IMR-90 (cell line): ENCODE data around the gene CARM1. TPM values are rescaled to one million over a fixed set of nuclear protein-coding genes. Genes with fewer than 3 reads are reported as not detected.
"Not testable (repeated sequence)": the region's sequence is repeated elsewhere in the genome, so short reads cannot be mapped to it uniquely, and the experiment has no call there.

ENCODE experiments used
- ATAC-seq: fragments of 200-7000 bp; cut with Tn5 transposase; 2 replicates; pipeline ENCODE4 v1.9.1; 2020; ENCODE audit warnings: low read depth, mild to moderate bottlenecking, moderate library complexity
- BruUV-seq: library from RNA; stranded (reverse); fragments of 400-500 nt; replicated peaks from 2 replicates; lab custom pipeline; 2021; lab: Mats Ljungman, UMichigan
- CTCF ChIA-PET: fragments of 300-600 bp; formaldehyde crosslinking; extraction: SDS; loops from one replicate; lab custom pipeline; 2021; ENCODE audit warnings: antibody characterized with exemption; lab: Yijun Ruan, JAX
- POLR2A ChIA-PET: fragments of 300-600 bp; sonication (Branson Sonifier 250); formaldehyde crosslinking; loops from one replicate; lab custom pipeline; 2022; ENCODE audit warnings: antibody characterized with exemption; ENCODE audit not compliant: unreplicated experiment; lab: Charles Lee
- DNase-seq: peaks from one replicate; pipeline ENCODE4 v3.0.0; 2013
- H2AFZ ChIP-seq: replicated peaks from 2 replicates; pipeline ENCODE3; 2013; ENCODE audit warnings: low read length, mild to moderate bottlenecking; ENCODE audit not compliant: poor library complexity
- H2AK5ac ChIP-seq: 2 replicates; pipeline ENCODE4 v1.6.1; 2013; ENCODE audit warnings: low read depth, low read length, inconsistent platforms
- H2AK9ac ChIP-seq: replicated peaks from 2 replicates; pipeline ENCODE3; 2013; ENCODE audit warnings: mild to moderate bottlenecking, low read depth, low read length, moderate library complexity; ENCODE audit not compliant: poor library complexity
- H2BK120ac ChIP-seq: 2 replicates; pipeline ENCODE4 v1.6.1; 2013; ENCODE audit warnings: low read depth, low read length, inconsistent platforms
- H2BK15ac ChIP-seq: 3 replicates; pipeline ENCODE4 v1.6.1; 2013; ENCODE audit warnings: low read depth, low read length, inconsistent platforms
- H2BK20ac ChIP-seq: 2 replicates; pipeline ENCODE4 v1.6.1; 2013; ENCODE audit warnings: low read depth, mild to moderate bottlenecking, inconsistent platforms, low read length, moderate library complexity
- H2BK5ac ChIP-seq: 2 replicates; pipeline ENCODE4 v1.6.1; 2013; ENCODE audit warnings: mild to moderate bottlenecking, low read depth, low read length, inconsistent platforms; ENCODE audit not compliant: poor library complexity, severe bottlenecking
- H3K14ac ChIP-seq: replicated peaks from 2 replicates; pipeline ENCODE4 v1.6.1; 2013; ENCODE audit warnings: low read depth, low read length, inconsistent platforms
- H3K18ac ChIP-seq: 2 replicates; pipeline ENCODE4 v1.6.1; 2013; ENCODE audit warnings: low read depth, low read length, control low read depth
- H3K23ac ChIP-seq: 2 replicates; pipeline ENCODE4 v1.6.1; 2013; ENCODE audit warnings: low read depth, low read length, inconsistent platforms
- H3K27ac ChIP-seq: 2 replicates; pipeline ENCODE4 v1.5.1; 2013; ENCODE audit warnings: mild to moderate bottlenecking, control low read depth, low read length; ENCODE audit not compliant: insufficient read depth
- H3K27me3 ChIP-seq: 2 replicates; pipeline ENCODE4 v1.6.1; 2013; ENCODE audit warnings: low read length; ENCODE audit not compliant: control insufficient read depth, insufficient read depth
- H3K36me3 ChIP-seq: 2 replicates; pipeline ENCODE4 v1.6.1; 2013; ENCODE audit warnings: low read length, mixed read lengths; ENCODE audit not compliant: control insufficient read depth, insufficient read depth
- H3K4ac ChIP-seq: 2 replicates; pipeline ENCODE4 v1.6.1; 2013; ENCODE audit warnings: low read depth, low read length, inconsistent platforms
- H3K4me1 ChIP-seq: 2 replicates; pipeline ENCODE4 v1.6.1; 2013; ENCODE audit warnings: low read length, mixed read lengths; ENCODE audit not compliant: control insufficient read depth, insufficient read depth
- H3K4me2 ChIP-seq: 2 replicates; pipeline ENCODE4 v1.6.1; 2013; ENCODE audit warnings: low read depth, mild to moderate bottlenecking, control low read depth, low read length, moderate library complexity
- H3K4me3 ChIP-seq: 2 replicates; pipeline ENCODE4 v1.5.1; 2013; ENCODE audit warnings: low read depth, mild to moderate bottlenecking, control low read depth, low read length, moderate library complexity; ENCODE audit not compliant: insufficient read depth
- H3K56ac ChIP-seq: 2 replicates; pipeline ENCODE4 v1.6.1; 2013; ENCODE audit warnings: low read length, inconsistent platforms; ENCODE audit not compliant: insufficient read depth; ENCODE audit errors: extremely low read depth
- H3K79me1 ChIP-seq, 2 experiments: 2 replicates each; pipeline ENCODE4 v1.6.1; 2013; ENCODE audit warnings: low read length in 2 of 2, inconsistent platforms in 1 of 2, low read depth in 1 of 2
- H3K9ac ChIP-seq: 2 replicates; pipeline ENCODE4 v1.6.1; 2013; ENCODE audit warnings: low read depth, low read length, control low read depth
- H3K9me1 ChIP-seq: 2 replicates; pipeline ENCODE4 v1.6.1; 2013; ENCODE audit warnings: low read length, inconsistent platforms; ENCODE audit not compliant: insufficient read depth
- H3K9me3 ChIP-seq: 2 replicates; pipeline ENCODE4 v1.6.1; 2013; ENCODE audit warnings: low read length; ENCODE audit not compliant: control insufficient read depth, insufficient read depth
- H4K20me1 ChIP-seq: 2 replicates; pipeline ENCODE4 v1.6.1; 2013; ENCODE audit warnings: low read length, inconsistent platforms; ENCODE audit not compliant: insufficient read depth
- H4K5ac ChIP-seq: 2 replicates; pipeline ENCODE4 v1.6.1; 2013; ENCODE audit warnings: mild to moderate bottlenecking, low read depth, low read length, control low read depth
- H4K8ac ChIP-seq, 2 experiments: 2 replicates each; pipeline ENCODE4 v1.6.1; 2013; ENCODE audit warnings: low read depth in 2 of 2, low read length in 2 of 2, control low read depth in 1 of 2, inconsistent platforms in 1 of 2
- H4K91ac ChIP-seq: 2 replicates; pipeline ENCODE4 v1.6.1; 2013; ENCODE audit warnings: low read depth, low read length, inconsistent platforms; ENCODE audit not compliant: insufficient read depth
- WGBS, 2 experiments: methylation state at CpG; one replicate each; pipeline versions ENCODE4 v1.1.5 to v1.1.7; 2013; ENCODE audit warnings: missing lambda C conversion rate in 2 of 2; ENCODE audit not compliant: insufficient read length in 1 of 2; ENCODE audit errors: extremely low coverage in 2 of 2; 5-methylcytosine and 5-hydroxymethylcytosine counted together
- dilution Hi-C: fragments of 300-500 bp; cut with HindIII; formaldehyde crosslinking; loops from one replicate; pipeline ENCODE4 v1.14.3; 2018; ENCODE audit warnings: low sequenced_read_pairs; ENCODE audit not compliant: unreplicated experiment
- in situ Hi-C: fragments of 300-500 bp; cut with MboI; formaldehyde crosslinking; loops from 3 replicates; pipeline ENCODE4 v1.14.3; 2019; ENCODE audit warnings: low sequenced_read_pairs, inconsistent platforms, mixed read lengths
- intact Hi-C: fragments of 100-400 bp; cut with micrococcal nuclease; formaldehyde crosslinking; loops from 2 replicates; pipeline ENCODE4 v1.10.0; 2022
- polyA plus RNA-seq, 3 experiments: library from polyadenylated mRNA; depleted of rRNA; stranded (reverse); fragments of >200 nt; gene quantifications; 2 replicates each; pipeline ENCODE4 v1.2.3, GENCODE V29; 2012; ENCODE audit warnings: low replicate concordance in 1 of 3
- total RNA-seq: library from RNA; depleted of rRNA; stranded (reverse); fragments of >200 nt; gene quantifications from 2 replicates; pipeline ENCODE4 v1.2.3, GENCODE V29; 2012

The CARM1 gene
- total and polyA plus RNA-seq, 2 of the 4 experiments (the other 2 are of a cell fraction) = 20.3 to 67.1 TPM

- H3K4me3 ChIP-seq = not testable (repeated sequence)
Measured at GRCh38 chr19:10959277-10959968, 88.1 kb downstream of the CARM1 start.

More at GRCh38 chr19:10959277-10959968, 88.1 kb downstream of the CARM1 start:
- 0 out of 2 replicates have a peak overlapping the region, but pooled peaks have one; percentile 51 for H2AK5ac ChIP-seq
- H3K18ac ChIP-seq, H3K4ac ChIP-seq, H4K91ac ChIP-seq, H3K4me1 ChIP-seq, dilution Hi-C loops, H3K27me3 ChIP-seq, H3K9me3 ChIP-seq, H4K5ac ChIP-seq, H3K36me3 ChIP-seq, POLR2A ChIA-PET, H2BK5ac ChIP-seq, H2BK15ac ChIP-seq, H3K56ac ChIP-seq, H3K9ac ChIP-seq, CTCF ChIA-PET, H2AK9ac ChIP-seq, H2BK20ac ChIP-seq, BruUV-seq, H3K14ac ChIP-seq, H3K4me2 ChIP-seq, in situ Hi-C loops, H2BK120ac ChIP-seq, ATAC-seq, intact Hi-C loops, H3K23ac ChIP-seq, H2AFZ ChIP-seq, DNase-seq, H3K27ac ChIP-seq: not testable (repeated sequence)
- H4K20me1 ChIP-seq = peaks cover 24% of the 10 kb centered on the region
- 94% methylated on average over 12 of the region's 19 CpGs; no CpG with 5 or more reads in 1 of the 2 experiments for WGBS, 2 experiments
- peak overlapping the region; percentile 11 to 91; a peak in 1 of 4 replicates for H4K8ac ChIP-seq
- peaks cover 4 to 44% of the 10 kb centered on the region in 2 experiments; a peak in 3 of 4 replicates for H3K79me1 ChIP-seq
- H3K9me1 ChIP-seq = peaks cover 13% of the 10 kb centered on the region; the same call in 1 of the 2 replicates
